Activated CD4-positive, CD25-positive, alpha-beta regulatory T cell treated with anti-CD3 and anti-CD28 coated beads, Interleukin-2, amount 50 U/mL, for 72 hours (primary cell): ENCODE measurements around the gene TAS2R16.

Experiments used
- DNase-seq: peaks from one replicate; pipeline ENCODE4 v3.0.0; 2021

Gene TAS2R16

GRCh38 chr7:122995600-122995999, at the start of gene TAS2R16:
Gene TAS2R16, minus strand, starts transcription at chr7:122995700. Its CDS starts 66 bp downstream, at chr7:122995634.
- no peak for DNase-seq

GRCh38 chr7:123043642-123044041, 48.1 kb upstream of the TAS2R16 start:
- DNase-seq = no peak

GRCh38 chr7:123041101-123041500, 45.6 kb upstream of the TAS2R16 start:
- DNase-seq = no peak

- DNase-seq = no peak
Observed at GRCh38 chr7:123039269-123039668, 43.8 kb upstream of the TAS2R16 start.

- DNase-seq = no peak
Observed at GRCh38 chr7:123034106-123034505, 38.6 kb upstream of the TAS2R16 start.

- no peak for DNase-seq
Observed at GRCh38 chr7:123030631-123031030, 35.1 kb upstream of the TAS2R16 start.

- DNase-seq = no peak
Observed at GRCh38 chr7:123028339-123028738, 32.8 kb upstream of the TAS2R16 start.

GRCh38 chr7:123026251-123026650, 30.8 kb upstream of the TAS2R16 start:
- DNase-seq = no peak

- no peak for DNase-seq
Observed at GRCh38 chr7:123024989-123025758, 29.7 kb upstream of the TAS2R16 start.

- DNase-seq = no peak
Observed at GRCh38 chr7:123023126-123023525, 27.6 kb upstream of the TAS2R16 start.

GRCh38 chr7:123022576-123022975, 27.1 kb upstream of the TAS2R16 start:
- no peak for DNase-seq

GRCh38 chr7:123012435-123012834, 16.9 kb upstream of the TAS2R16 start:
- no peak for DNase-seq

- DNase-seq = no peak
Observed at GRCh38 chr7:123011766-123012369, 16.4 kb upstream of the TAS2R16 start.

GRCh38 chr7:123004931-123005330, 9.4 kb upstream of the TAS2R16 start:
- no peak for DNase-seq

- DNase-seq = no peak
Observed at GRCh38 chr7:123003539-123004126, 8.1 kb upstream of the TAS2R16 start.

GRCh38 chr7:122989577-122989976, 5.9 kb downstream of the TAS2R16 start:
- DNase-seq = no peak

- no peak for DNase-seq
Observed at GRCh38 chr7:122989041-122989440, 6.5 kb downstream of the TAS2R16 start.

- no peak for DNase-seq
Observed at GRCh38 chr7:122988333-122988732, 7.2 kb downstream of the TAS2R16 start.

GRCh38 chr7:122987463-122987862, 8.0 kb downstream of the TAS2R16 start:
- DNase-seq = no peak

- no peak for DNase-seq
Observed at GRCh38 chr7:122984021-122984420, 11.5 kb downstream of the TAS2R16 start.

GRCh38 chr7:122983261-122983660, 12.2 kb downstream of the TAS2R16 start:
- DNase-seq = no peak

GRCh38 chr7:122975341-122975740, 20.2 kb downstream of the TAS2R16 start:
- no peak for DNase-seq

GRCh38 chr7:122974229-122974628, 21.3 kb downstream of the TAS2R16 start:
- DNase-seq = no peak

GRCh38 chr7:122972056-122972455, 23.4 kb downstream of the TAS2R16 start:
- no peak for DNase-seq
